Measurements from ENCODE around the gene NDUFB3.

DNA sequence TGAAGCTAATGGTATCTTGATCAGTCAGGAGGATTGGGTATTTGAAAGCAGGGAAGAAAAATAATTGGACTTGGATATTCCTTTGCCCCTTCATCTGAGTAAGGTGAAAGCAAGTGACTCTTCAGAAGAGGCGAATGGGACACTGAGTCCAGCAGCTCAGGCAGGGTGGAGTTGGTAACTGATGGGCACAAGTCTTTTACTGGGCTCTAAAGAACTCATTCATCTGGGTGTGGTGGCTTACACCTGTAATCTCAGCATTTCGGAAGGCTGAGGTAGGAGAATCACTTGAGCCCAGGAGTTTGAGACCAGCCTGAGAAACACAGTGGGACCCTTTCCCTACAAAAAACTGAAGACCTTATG is 55.3 kb downstream of the NDUFB3 start:
- TF ChIP-seq EZH2 (optimal IDR thresholded peaks at IDR 0.05; ENCODE audit: low read depth, low read length) (no peak), EZH2phosphoT487 (IDR thresholded peaks at IDR 0.05; ENCODE audit: low read length) (no peak)
- TF ChIP-seq, protein P1, sequence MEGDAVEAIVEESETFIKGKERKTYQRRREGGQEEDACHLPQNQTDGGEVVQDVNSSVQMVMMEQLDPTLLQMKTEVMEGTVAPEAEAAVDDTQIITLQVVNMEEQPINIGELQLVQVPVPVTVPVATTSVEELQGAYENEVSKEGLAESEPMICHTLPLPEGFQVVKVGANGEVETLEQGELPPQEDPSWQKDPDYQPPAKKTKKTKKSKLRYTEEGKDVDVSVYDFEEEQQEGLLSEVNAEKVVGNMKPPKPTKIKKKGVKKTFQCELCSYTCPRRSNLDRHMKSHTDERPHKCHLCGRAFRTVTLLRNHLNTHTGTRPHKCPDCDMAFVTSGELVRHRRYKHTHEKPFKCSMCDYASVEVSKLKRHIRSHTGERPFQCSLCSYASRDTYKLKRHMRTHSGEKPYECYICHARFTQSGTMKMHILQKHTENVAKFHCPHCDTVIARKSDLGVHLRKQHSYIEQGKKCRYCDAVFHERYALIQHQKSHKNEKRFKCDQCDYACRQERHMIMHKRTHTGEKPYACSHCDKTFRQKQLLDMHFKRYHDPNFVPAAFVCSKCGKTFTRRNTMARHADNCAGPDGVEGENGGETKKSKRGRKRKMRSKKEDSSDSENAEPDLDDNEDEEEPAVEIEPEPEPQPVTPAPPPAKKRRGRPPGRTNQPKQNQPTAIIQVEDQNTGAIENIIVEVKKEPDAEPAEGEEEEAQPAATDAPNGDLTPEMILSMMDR (IDR thresholded peaks at IDR 0.05; ENCODE audit: low read length) = no peak
